ENCODE results near the gene NQO2. TPM values are rescaled to one million over a fixed set of nuclear protein-coding genes. Genes with fewer than 3 reads are reported as not detected.

The NQO2 gene, protein sequence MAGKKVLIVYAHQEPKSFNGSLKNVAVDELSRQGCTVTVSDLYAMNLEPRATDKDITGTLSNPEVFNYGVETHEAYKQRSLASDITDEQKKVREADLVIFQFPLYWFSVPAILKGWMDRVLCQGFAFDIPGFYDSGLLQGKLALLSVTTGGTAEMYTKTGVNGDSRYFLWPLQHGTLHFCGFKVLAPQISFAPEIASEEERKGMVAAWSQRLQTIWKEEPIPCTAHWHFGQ
- total RNA-seq (2016; rRNA removed; fragmentation: Illumina TruSeq; extraction: Trizol) (56.5 and 63.0 TPM in 2 replicates), polyA plus RNA-seq (2011; rRNA removed) (27.4 and 32.2 TPM in 2 replicates), polyA minus RNA-seq (2011; rRNA and poly(A)+ RNA removed; ENCODE audit: low replicate concordance) (15.8 and 89.9 TPM in 2 replicates), Bru-seq, nascent RNA (percentile 82 among the genes with signal in this experiment), BruChase-seq, experiment 1, labeled RNA remaining after a 6-hour chase (percentile 79 among the genes with signal in this experiment), BruChase-seq, experiment 2, labeled RNA remaining after a 2-hour chase (percentile 79 among the genes with signal in this experiment)
- 44.8 and 70.6 TPM in 2 replicates for total RNA-seq (2016; cell fraction: cytosol; rRNA removed; fragmentation: Illumina TruSeq; extraction: Trizol; ENCODE audit: low read depth)
- 56.8 and 60.6 TPM in 2 replicates for total RNA-seq (2016; cell fraction: insoluble cytoplasmic fraction; rRNA removed; fragmentation: Illumina TruSeq; extraction: Trizol)
- total RNA-seq (2016; cell fraction: membrane; rRNA removed; fragmentation: Illumina TruSeq; extraction: Trizol), result 53.4 and 80.8 TPM in 2 replicates
- total RNA-seq (2016; cell fraction: nucleus; rRNA removed; fragmentation: Illumina TruSeq; extraction: Trizol), result 34.2 and 36.9 TPM in 2 replicates
- 29.5 and 31.9 TPM in 2 replicates for polyA plus RNA-seq (2011; cell fraction: cytosol; rRNA removed)
- polyA plus RNA-seq (2011; cell fraction: nucleus; rRNA removed), result 30.7 and 34.4 TPM in 2 replicates
- 15.7 and 17.8 TPM in 2 replicates for polyA plus RNA-seq (2012)
- polyA plus RNA-seq (2016; cell fraction: cytosol; fragmentation: Illumina TruSeq; extraction: Trizol; ENCODE audit: low read depth), result 48.7 and 84.9 TPM in 2 replicates
- 61.8 and 64.6 TPM in 2 replicates for polyA plus RNA-seq (2016; cell fraction: insoluble cytoplasmic fraction; fragmentation: Illumina TruSeq; extraction: Trizol; ENCODE audit: low read depth)
- polyA plus RNA-seq (2016; cell fraction: membrane; fragmentation: Illumina TruSeq; extraction: Trizol; ENCODE audit: low read depth), result 49.3 and 82.9 TPM in 2 replicates
- polyA plus RNA-seq (2016; cell fraction: nucleus; fragmentation: Illumina TruSeq; extraction: Trizol; ENCODE audit: insufficient read depth, low read depth), result 65.1 and 69.0 TPM in 2 replicates
- 9.1 and 15.4 TPM in 2 replicates for polyA minus RNA-seq (2011; cell fraction: cytosol; rRNA and poly(A)+ RNA removed)
- polyA minus RNA-seq (2011; cell fraction: nucleus; rRNA and poly(A)+ RNA removed), result 17.7 and 19.6 TPM in 2 replicates
- long read RNA-seq, experiment 1, full-length matches to known transcripts, result 57 of 79 reads
- long read RNA-seq, experiment 1, partial matches to known transcripts, result 1 of 79 reads
- long read RNA-seq, experiment 1, other reads (novel, unspliced or antisense), result 21 of 79 reads
- long read RNA-seq, experiment 2, full-length matches to known transcripts, result 27 of 51 reads
- long read RNA-seq, experiment 2, partial matches to known transcripts, result 9 of 51 reads
- long read RNA-seq, experiment 2, other reads (novel, unspliced or antisense), result 15 of 51 reads

DNA sequence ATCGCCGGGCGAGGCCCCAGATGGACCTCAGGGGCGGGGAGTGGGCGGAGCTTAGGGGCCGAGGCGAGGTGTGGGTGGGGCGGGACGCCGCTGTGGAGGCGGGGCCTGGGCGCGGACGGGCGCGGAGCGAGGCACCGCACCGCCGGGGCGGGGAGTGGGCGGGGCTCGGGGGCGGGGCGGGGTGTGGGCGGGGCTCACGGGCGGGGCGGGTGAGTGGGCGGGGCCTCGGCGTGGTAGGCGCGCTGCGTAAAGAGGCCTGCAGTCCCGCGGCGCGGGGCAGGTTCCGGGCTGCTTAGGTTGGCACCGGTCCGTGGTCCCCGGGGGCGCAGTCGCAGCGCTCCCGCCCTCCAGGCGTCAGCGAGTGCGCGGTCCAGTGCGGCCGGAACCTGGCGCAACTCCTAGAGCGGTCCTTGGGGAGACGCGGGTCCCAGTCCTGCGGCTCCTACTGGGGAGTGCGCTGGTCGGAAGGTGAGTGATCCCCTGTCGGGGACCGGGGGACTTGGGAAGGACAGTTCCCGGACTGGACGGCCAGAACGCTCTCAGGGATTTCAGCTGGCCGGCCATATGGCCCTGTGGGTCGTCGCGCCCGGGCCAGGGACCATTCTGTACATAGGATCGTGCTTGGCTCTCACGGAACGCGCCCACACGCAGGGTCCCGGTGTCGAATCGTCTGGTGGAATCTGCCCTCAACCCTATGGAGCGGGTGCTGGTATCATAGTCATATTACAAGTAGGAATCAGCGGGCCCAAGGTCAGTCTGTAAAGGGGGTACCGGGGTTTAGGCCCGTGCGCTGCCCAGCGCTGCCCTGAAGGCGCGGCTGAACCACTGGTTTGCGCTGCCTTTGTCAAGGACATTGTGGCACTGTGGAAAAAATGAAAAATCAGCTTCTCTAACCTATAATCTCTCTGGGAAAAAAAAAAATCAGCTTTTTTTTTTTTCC lies at the start of gene NQO2:
TSS of gene NQO2 (plus strand) at position 277 of the 940 bp plus-strand sequence. CDS start 6,659 bp downstream, outside the sequence.
- ChIA-PET CTCF (ENCODE audit: low intra/inter-chr PET ratio, low total read pairs) (interaction anchor here (0.7 to 1.5 kb wide), 2 partner anchors 54 to 56 kb away, joined by 3 to 6 read pairs; no protein-coding TSS in a partner anchor), POLR2A (interaction anchor here (0.6 to 5.7 kb wide), 25 partner anchors 8 to 1021 kb away, joined by 3 to 122 read pairs (median 6); partner anchors contain the start of genes BPHL, PSMG4, RIPK1 and SERPINB1)
- DNase-seq (ENCODE audit: low spot score) (peak; percentile 76), ATAC-seq (peak; percentile 79), FAIRE-seq (no peak)
- Histone ChIP-seq H3K9me3 (ENCODE audit: low read length) (no peaks in the 10 kb centered on the region), H3K27ac (ENCODE audit: extremely low read length, insufficient read depth, low read length) (peak within 1 kb of the TSS; percentile 92), H3K36me3 (replicated peaks in 1 of 2; ENCODE audit: control insufficient read depth in 1 of 2, insufficient read depth in 2 of 2, low read length in 2 of 2) (peaks cover 5 to 7% of the 10 kb centered on the region in 2 experiments; a peak in 3 of 5 replicates), H3K4me3 (replicated peaks in 1 of 3; ENCODE audit: insufficient read depth in 1 of 3, low read depth in 2 of 3, low read length in 3 of 3) (peak within 1 kb of the TSS; percentile 91 to 100 (median 100)), H4K20me1 (ENCODE audit: insufficient read depth, low read length) (0 out of 2 replicates have a peak, but pooled peaks cover 3% of the 10 kb centered on the region), H3K4me2 (ENCODE audit: low read depth, low read length) (peak within 1 kb of the TSS; percentile 93), H3K27me3 (ENCODE audit: control insufficient read depth in 1 of 2, insufficient read depth in 2 of 2, low read length in 2 of 2) (no peaks in the 10 kb centered on the region; a peak in 1 of 5 replicates), H3K9ac (ENCODE audit: insufficient read depth, low read depth, low read length) (peak within 1 kb of the TSS; percentile 96), H3K79me2 (ENCODE audit: insufficient read depth, low read length) (peaks cover 6% of the 10 kb centered on the region), H3K4me1 (ENCODE audit: insufficient read depth, low read length) (peaks cover 44% of the 10 kb centered on the region), H2AFZ (ENCODE audit: low read length) (no peak within 1 kb of the TSS)
- in situ Hi-C loops (cut with HindIII; ENCODE audit: extremely low pct_ligation_motif_present, low pct_unique_long_range_greater_than_20kb), result loop anchor here (5.0 to 10.0 kb wide), 2 partner anchors 52 to 255 kb away; partner anchors contain the start of gene PSMG4
- intact Hi-C loops (cut with micrococcal nuclease; ENCODE audit: unreplicated experiment), result loop anchor here (1.0 to 5.0 kb wide), 3 partner anchors 37 to 247 kb away; no protein-coding TSS in a partner anchor
- 2% methylated on average over 33 of the region's 87 CpGs for WGBS (ENCODE audit: low lambda C conversion rate)
- TSS peak; percentile 69 for BruUV-seq (replicated peaks)
- TF ChIP-seq RCOR2 (CRISPR knock-in tag; IDR thresholded peaks at IDR 0.05) (no peak), ZNF564 (CRISPR knock-in tag; IDR thresholded peaks at IDR 0.05) (no peak; the same call in 1 of the 2 replicates), ZNF12 (CRISPR knock-in tag; IDR thresholded peaks at IDR 0.05) (peak; percentile 29; the same call in 1 of the 2 replicates), SAFB2 (CRISPR knock-in tag; IDR thresholded peaks at IDR 0.05; ENCODE audit: borderline replicate concordance, low read depth) (0 out of 2 replicates have a peak, but pooled peaks have one; percentile 51), CC2D1A (CRISPR knock-in tag; IDR thresholded peaks at IDR 0.05) (0 out of 2 replicates have a peak, but pooled peaks have one; percentile 3), ZFP41 (CRISPR knock-in tag; IDR thresholded peaks at IDR 0.05; ENCODE audit: borderline replicate concordance) (no peak), FOXP1 (IDR thresholded peaks at IDR 0.05) (no peak), FOXP1 (CRISPR knock-in tag; IDR thresholded peaks at IDR 0.05) (no peak), HNRNPLL (IDR thresholded peaks at IDR 0.05; ENCODE audit: low read depth, low read length, poor library complexity, severe bottlenecking) (peak; percentile 87), ZNF878 (CRISPR knock-in tag; IDR thresholded peaks at IDR 0.05) (no peak; the same call in 1 of the 2 replicates), NR2C2 (CRISPR knock-in tag; IDR thresholded peaks at IDR 0.05; ENCODE audit: borderline replicate concordance) (0 out of 2 replicates have a peak, but pooled peaks have one; percentile 5)
- TF ChIP-seq, protein P1, sequence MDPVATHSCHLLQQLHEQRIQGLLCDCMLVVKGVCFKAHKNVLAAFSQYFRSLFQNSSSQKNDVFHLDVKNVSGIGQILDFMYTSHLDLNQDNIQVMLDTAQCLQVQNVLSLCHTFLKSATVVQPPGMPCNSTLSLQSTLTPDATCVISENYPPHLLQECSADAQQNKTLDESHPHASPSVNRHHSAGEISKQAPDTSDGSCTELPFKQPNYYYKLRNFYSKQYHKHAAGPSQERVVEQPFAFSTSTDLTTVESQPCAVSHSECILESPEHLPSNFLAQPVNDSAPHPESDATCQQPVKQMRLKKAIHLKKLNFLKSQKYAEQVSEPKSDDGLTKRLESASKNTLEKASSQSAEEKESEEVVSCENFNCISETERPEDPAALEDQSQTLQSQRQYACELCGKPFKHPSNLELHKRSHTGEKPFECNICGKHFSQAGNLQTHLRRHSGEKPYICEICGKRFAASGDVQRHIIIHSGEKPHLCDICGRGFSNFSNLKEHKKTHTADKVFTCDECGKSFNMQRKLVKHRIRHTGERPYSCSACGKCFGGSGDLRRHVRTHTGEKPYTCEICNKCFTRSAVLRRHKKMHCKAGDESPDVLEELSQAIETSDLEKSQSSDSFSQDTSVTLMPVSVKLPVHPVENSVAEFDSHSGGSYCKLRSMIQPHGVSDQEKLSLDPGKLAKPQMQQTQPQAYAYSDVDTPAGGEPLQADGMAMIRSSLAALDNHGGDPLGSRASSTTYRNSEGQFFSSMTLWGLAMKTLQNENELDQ (CRISPR knock-in tag; IDR thresholded peaks at IDR 0.05; ENCODE audit: borderline replicate concordance), result peak; percentile 81; the same call in 1 of the 2 replicates
- TF ChIP-seq, protein P2, sequence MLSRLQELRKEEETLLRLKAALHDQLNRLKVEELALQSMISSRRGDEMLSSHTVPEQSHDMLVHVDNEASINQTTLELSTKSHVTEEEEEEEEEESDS (CRISPR knock-in tag; IDR thresholded peaks at IDR 0.05; ENCODE audit: borderline replicate concordance), result no peak
